Measurements from ENCODE around the gene COMMD1. TPM values are rescaled to one million over a fixed set of nuclear protein-coding genes. Genes with fewer than 3 reads are reported as not detected.

The COMMD1 gene
- total RNA-seq, 1 donor from 2014 or later = 43.6 TPM

DNA sequence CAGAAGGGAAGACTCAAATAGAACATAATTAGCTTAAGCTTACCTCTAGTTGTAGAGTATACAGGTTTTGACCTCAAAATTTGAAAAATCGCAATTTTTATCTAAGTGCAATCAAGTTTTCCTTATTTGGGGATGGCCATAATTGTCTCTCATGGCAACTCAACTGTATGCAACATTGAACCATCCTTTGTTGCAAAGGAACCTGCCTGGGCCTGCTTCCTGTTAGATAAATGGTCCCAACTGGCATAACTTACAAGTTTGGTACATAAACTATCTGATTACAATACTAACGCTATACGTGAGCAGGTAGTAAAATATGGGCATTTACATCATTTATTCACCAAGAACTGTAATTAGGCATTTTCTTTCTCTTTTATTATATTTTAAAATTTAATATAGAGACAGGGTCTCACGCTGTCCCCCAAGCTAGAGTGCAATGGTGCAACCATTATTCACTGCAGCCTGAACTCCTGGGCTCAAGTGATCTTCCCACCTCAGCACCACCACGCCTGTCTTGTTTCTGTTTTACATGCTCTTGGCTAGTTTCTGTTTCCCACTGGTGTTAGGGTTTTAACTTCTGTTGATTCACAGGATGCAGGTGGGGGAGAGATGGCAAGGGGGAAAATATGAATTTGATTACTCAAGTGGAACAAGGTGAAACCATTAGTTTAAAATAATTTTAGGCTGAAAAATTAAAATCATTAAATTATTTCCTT lies 235.1 kb downstream of the COMMD1 start:
- no peak for DNase-seq (ENCODE audit: extremely low spot score, unreplicated experiment)

DNA sequence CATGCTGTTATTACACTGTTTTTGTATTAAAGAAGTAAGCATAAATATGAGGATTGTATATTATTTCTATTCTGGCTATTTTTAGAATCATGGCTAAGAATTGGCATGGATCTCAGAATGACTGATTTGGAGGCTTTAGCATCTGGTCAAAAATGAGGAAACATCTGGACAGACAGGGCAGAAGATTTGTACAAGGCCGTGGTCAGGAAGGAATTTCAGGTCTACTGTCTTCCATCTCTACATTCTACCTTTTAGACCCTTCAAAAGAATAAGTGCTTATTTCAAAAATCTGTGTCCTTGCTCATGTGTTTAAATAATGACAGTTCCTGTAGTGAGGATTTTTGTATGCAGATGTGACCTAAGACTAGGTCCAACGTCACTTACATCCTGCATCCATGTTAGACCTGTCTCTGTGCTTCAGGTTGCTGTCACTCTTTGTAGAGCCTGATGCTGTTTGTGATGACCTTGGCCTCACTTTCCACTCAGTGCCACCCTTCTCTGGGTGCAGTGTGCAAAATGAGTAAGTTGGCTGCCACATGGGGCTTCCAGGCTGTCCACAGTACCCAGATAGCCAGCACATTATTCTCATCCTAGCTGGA lies 235.8 kb downstream of the COMMD1 start:
- TF ChIP-seq CTCF (conservative IDR thresholded peaks at IDR 0.05) = no peak
- Mint-ChIP-seq H3K27ac (no peak overlapping the region), H3K4me3 (no peak overlapping the region), H3K9me3 (no peaks in the 10 kb centered on the region), H3K36me3 (no peaks in the 10 kb centered on the region), H3K27me3 (no peaks in the 10 kb centered on the region), H3K4me1 (ENCODE audit: unreplicated experiment) (peaks cover 10% of the 10 kb centered on the region)
- no peak for DNase-seq (ENCODE audit: extremely low spot score, unreplicated experiment)

More for the DNA sequence above, 235.1 kb downstream of the COMMD1 start:
- peaks cover 5% of the 10 kb centered on the region for H3K36me3 Mint-ChIP-seq
- H3K4me3 Mint-ChIP-seq = no peak overlapping the region
- no peaks in the 10 kb centered on the region for H3K9me3 Mint-ChIP-seq
- H3K27me3 Mint-ChIP-seq = no peaks in the 10 kb centered on the region
- peaks cover 10% of the 10 kb centered on the region for H3K4me1 Mint-ChIP-seq (ENCODE audit: unreplicated experiment)
- TF ChIP-seq CTCF (conservative IDR thresholded peaks at IDR 0.05) = no peak
- no peak overlapping the region for H3K27ac Mint-ChIP-seq

- H3K4me3 Mint-ChIP-seq = no peak overlapping the region
- TF ChIP-seq CTCF (conservative IDR thresholded peaks at IDR 0.05) = no peak
- no peaks in the 10 kb centered on the region for H3K36me3 Mint-ChIP-seq
- no peaks in the 10 kb centered on the region for H3K27me3 Mint-ChIP-seq
- no peaks in the 10 kb centered on the region for H3K9me3 Mint-ChIP-seq
- peaks cover 6% of the 10 kb centered on the region for H3K4me1 Mint-ChIP-seq (ENCODE audit: unreplicated experiment)
- no peak overlapping the region for H3K27ac Mint-ChIP-seq
- DNase-seq (ENCODE audit: extremely low spot score, unreplicated experiment) = no peak
Measured at GRCh38 chr2:62142054-62142453, 236.6 kb downstream of the COMMD1 start.

- no peaks in the 10 kb centered on the region for H3K4me1 Mint-ChIP-seq (ENCODE audit: unreplicated experiment)
- no peak for DNase-seq (ENCODE audit: extremely low spot score, unreplicated experiment)
- TF ChIP-seq CTCF (conservative IDR thresholded peaks at IDR 0.05) = no peak
- peaks cover 3% of the 10 kb centered on the region for H3K36me3 Mint-ChIP-seq
- H3K9me3 Mint-ChIP-seq = no peaks in the 10 kb centered on the region
- no peak overlapping the region for H3K27ac Mint-ChIP-seq
- no peak overlapping the region for H3K4me3 Mint-ChIP-seq
- no peaks in the 10 kb centered on the region for H3K27me3 Mint-ChIP-seq
Measured at GRCh38 chr2:62143696-62144095, 238.2 kb downstream of the COMMD1 start.

GRCh38 chr2:62144689-62145477 lies 239.4 kb downstream of the COMMD1 start:
- Mint-ChIP-seq H3K4me3 (no peak overlapping the region), H3K4me1 (ENCODE audit: unreplicated experiment) (peaks cover 4% of the 10 kb centered on the region), H3K36me3 (peaks cover 3% of the 10 kb centered on the region), H3K27me3 (no peaks in the 10 kb centered on the region), H3K9me3 (no peaks in the 10 kb centered on the region), H3K27ac (no peak overlapping the region)
- DNase-seq (ENCODE audit: extremely low spot score, unreplicated experiment) = no peak
- no peak for TF ChIP-seq CTCF (conservative IDR thresholded peaks at IDR 0.05)

Measured in type B pancreatic cell (in vitro differentiated cells).